Breast epithelium (tissue), 4 donors: ENCODE results near the gene FCF1. TPM values are rescaled to one million over a fixed set of nuclear protein-coding genes. Genes with fewer than 3 reads are reported as not detected.
A peak's percentile ranks its signal among the peaks of the same experiment; 100 is the strongest.

ENCODE experiments used
- DNase-seq, 2 donors: peaks; one replicate each; pipeline ENCODE4 v3.0.0-alpha.2; 2019; ENCODE audit warnings: low spot score in 2 of 2
- H3K27ac ChIP-seq, 2 donors: fragments of 200-600 bp; sonication (generic) in 1 of 2; one replicate each; pipeline ENCODE4 v1.5.1; 2016 to 2019; ENCODE audit warnings: mild to moderate bottlenecking in 1 of 2
- H3K27me3 ChIP-seq, 2 donors: fragments of 200-600 bp; sonication (generic) in 1 of 2; one replicate each; pipeline versions ENCODE4 v1.5.1 to v1.6.0; 2017 to 2019; ENCODE audit warnings: control low read depth in 1 of 2, mild to moderate bottlenecking in 1 of 2
- H3K36me3 ChIP-seq: fragments of 200-600 bp; one replicate; pipeline ENCODE4 v1.5.1; 2019
- H3K4me1 ChIP-seq, 2 donors: fragments of 200-600 bp; sonication (generic); one replicate each; pipeline ENCODE4 v1.5.1; 2016 to 2019; ENCODE audit warnings: control low read depth in 1 of 2
- H3K4me3 ChIP-seq, 3 donors: fragments of 200-600 bp; sonication (generic); 1 replicate in 2 of 3; 2 replicates in 1 of 3; pipeline ENCODE4 v1.5.1; 2016 to 2019; ENCODE audit warnings: mild to moderate bottlenecking in 3 of 3, moderate library complexity in 2 of 3
- H3K9me3 ChIP-seq, 2 donors: fragments of 200-600 bp; sonication (generic) in 1 of 2; one replicate each; pipeline ENCODE4 v1.5.1; 2016 to 2019; ENCODE audit warnings: control low read depth in 1 of 2
- CTCF ChIP-seq, 3 donors: fragments of 450-650 bp; IDR thresholded peaks; one replicate each; pipeline ENCODE4 v1.5.1; 2016 to 2017; ENCODE audit warnings: antibody characterized with exemption in 3 of 3, mild to moderate bottlenecking in 3 of 3, moderate library complexity in 3 of 3
- POLR2A ChIP-seq: fragments of 450-650 bp; IDR thresholded peaks from one replicate; pipeline ENCODE4 v1.6.1; 2016; ENCODE audit warnings: antibody characterized with exemption, mild to moderate bottlenecking, moderate library complexity
- POLR2AphosphoS5 ChIP-seq, 3 donors: sonication (generic); formaldehyde crosslinking; IDR thresholded peaks; one replicate each; pipeline ENCODE4 v1.6.1; 2017; ENCODE audit warnings: antibody characterized with exemption in 3 of 3
- intact Hi-C: fragments of 100-400 bp; cut with DNase I; formaldehyde crosslinking; loops from one replicate; pipeline ENCODE4 v1.15.1; 2023; ENCODE audit warnings: low total_unique reads
- total RNA-seq, 3 donors: library from RNA; depleted of rRNA; stranded (reverse); fragments of >200 nt; gene quantifications; one replicate each; pipeline ENCODE4 v1.1.0, GENCODE V29; 2016

The FCF1 gene, protein sequence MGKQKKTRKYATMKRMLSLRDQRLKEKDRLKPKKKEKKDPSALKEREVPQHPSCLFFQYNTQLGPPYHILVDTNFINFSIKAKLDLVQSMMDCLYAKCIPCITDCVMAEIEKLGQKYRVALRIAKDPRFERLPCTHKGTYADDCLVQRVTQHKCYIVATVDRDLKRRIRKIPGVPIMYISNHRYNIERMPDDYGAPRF
- 10 to 100 TPM; 29.4 to 34.6 (median 33.8) TPM for total RNA-seq

DNA sequence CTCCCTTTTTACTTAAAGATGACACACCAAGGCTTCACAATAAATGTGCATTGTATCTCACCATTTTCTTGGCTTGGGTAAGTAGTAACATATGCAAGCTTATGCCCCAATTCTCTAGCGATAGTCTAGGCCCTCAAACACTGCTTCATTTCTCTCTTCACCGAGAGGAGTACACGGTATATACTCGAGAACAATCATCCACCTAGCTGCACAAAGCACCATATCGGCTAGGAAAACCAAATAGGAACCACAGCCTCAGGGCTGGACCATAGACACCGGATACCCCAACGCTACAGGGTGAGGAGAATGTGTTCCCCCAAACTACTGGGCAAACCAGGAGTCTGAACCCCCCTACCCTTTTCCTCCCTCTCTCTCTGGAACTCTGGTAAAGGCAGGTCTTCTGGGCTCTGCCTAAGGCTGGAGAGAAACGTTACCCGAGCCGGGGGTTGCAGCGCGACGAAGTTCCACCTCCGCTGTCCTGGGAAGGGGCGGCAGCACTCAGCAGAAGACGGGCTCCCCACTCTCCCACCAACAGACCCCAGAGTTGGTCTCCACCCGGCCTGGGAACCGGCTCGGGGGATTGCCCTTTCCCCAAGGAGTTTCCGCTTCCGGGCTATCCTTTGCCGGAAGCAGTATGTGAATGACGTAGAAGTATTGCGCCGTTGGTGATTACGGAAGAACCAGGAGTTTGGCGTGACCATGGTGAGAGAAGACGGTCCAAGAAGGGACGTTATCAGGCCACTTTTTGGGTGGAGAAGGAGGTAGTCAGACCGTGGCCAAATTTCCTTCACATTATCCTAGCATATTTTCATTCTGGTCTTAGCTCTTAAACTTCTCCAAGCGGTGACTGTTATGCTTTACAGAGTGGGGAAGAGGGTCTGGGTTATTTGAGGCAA, at the start of gene FCF1, which contains the start of gene AREL1:
Gene FCF1 (plus strand): TSS at position 646 of the 896 bp plus-strand sequence. CDS start 54 bp downstream, at position 700.
Gene AREL1 (minus strand): TSS at position 582 of the 896 bp plus-strand sequence. CDS start 27,465 bp downstream, outside the sequence.
- intact Hi-C loops = no loop called here
- peaks cover 7% of the 10 kb centered on the region in 2 donors for H3K4me1 ChIP-seq

DNA sequence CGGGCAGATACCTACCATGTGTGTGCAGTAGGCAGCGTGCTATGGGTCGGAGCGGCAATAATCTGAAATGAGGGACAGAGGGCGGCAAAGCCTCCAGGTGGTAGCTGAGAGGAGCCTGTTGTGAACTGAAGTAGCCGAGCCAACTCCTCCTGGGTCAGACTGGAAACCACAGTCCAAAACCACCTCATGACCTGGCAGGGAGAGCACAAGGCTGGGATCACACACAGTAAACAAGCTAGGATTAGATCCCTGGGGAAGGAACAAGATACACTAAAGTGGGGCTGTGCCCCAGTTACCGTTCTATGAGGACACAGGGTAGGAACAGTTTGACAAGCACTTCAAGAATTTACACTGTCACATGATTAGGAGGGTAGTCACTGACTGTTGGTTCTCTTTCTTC, 49.1 kb upstream of the FCF1 start:
- Histone ChIP-seq H3K27me3 (no peaks in the 10 kb centered on the region), H3K9me3 (no peaks in the 10 kb centered on the region), H3K4me1 (no peaks in the 10 kb centered on the region), H3K36me3 (no peaks in the 10 kb centered on the region), H3K4me3 (no peak overlapping the region), H3K27ac (peak overlapping the region; percentile 53 to 80)
- intact Hi-C loops = loop anchor here (5.0 kb wide), 1 partner anchor 762 kb away; no protein-coding TSS in a partner anchor
- TF ChIP-seq POLR2A (no peak), CTCF (IDR thresholded peaks at IDR 0.05) (no peak), POLR2AphosphoS5 (IDR thresholded peaks at IDR 0.05) (no peak)
- DNase-seq = no peak

More for the DNA sequence above, at the start of gene FCF1, which contains the start of gene AREL1:
- peak within 1 kb of the TSS; percentile 70 to 87 (median 81) for H3K4me3 ChIP-seq
- no peaks in the 10 kb centered on the region for H3K27me3 ChIP-seq
- no peaks in the 10 kb centered on the region for H3K9me3 ChIP-seq
- TF ChIP-seq POLR2A (no peak), CTCF (IDR thresholded peaks at IDR 0.05) (peak in 1 of 3 donors; percentile 8), POLR2AphosphoS5 (IDR thresholded peaks at IDR 0.05) (peak; percentile 91 to 97 (median 96))
- peak within 1 kb of the TSS; percentile 92 to 93 for H3K27ac ChIP-seq
- peak; percentile 65 to 76 for DNase-seq
- H3K36me3 ChIP-seq = peaks cover 5% of the 10 kb centered on the region

- TF ChIP-seq CTCF (IDR thresholded peaks at IDR 0.05) (no peak), POLR2A (no peak), POLR2AphosphoS5 (IDR thresholded peaks at IDR 0.05) (no peak)
- Histone ChIP-seq H3K4me3 (no peak overlapping the region), H3K36me3 (no peaks in the 10 kb centered on the region), H3K4me1 (no peaks in the 10 kb centered on the region), H3K9me3 (no peaks in the 10 kb centered on the region), H3K27ac (peak overlapping the region in 1 of 2 donors; percentile 10), H3K27me3 (no peaks in the 10 kb centered on the region)
- intact Hi-C loops = loop anchor here (5.0 kb wide), 1 partner anchor 762 kb away; no protein-coding TSS in a partner anchor
- no peak for DNase-seq
Observed at GRCh38 chr14:74664717-74665116, 48.2 kb upstream of the FCF1 start.

DNA sequence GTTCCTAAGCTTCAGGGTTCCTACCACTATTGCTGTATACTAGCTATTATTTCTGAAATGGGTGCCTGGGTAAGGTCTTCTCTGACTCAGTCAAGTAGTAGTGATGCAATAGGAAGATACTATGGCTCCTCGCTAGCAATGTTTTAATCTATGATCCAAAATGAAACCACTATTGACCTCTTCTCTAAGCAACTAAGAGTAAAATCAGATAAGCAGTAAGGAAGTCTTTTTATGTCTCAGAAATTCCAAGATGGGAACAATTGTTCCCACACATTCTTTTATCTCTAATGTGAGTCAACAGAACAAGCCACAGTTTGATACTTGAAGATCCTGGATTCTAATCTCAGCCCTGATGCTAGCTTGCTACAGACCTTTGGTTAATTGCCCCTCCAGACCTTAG, 45.2 kb upstream of the FCF1 start:
- Histone ChIP-seq H3K4me1 (no peaks in the 10 kb centered on the region), H3K27me3 (no peaks in the 10 kb centered on the region), H3K36me3 (no peaks in the 10 kb centered on the region), H3K27ac (no peak overlapping the region), H3K9me3 (no peaks in the 10 kb centered on the region), H3K4me3 (no peak overlapping the region)
- intact Hi-C loops = no loop called here
- no peak for DNase-seq
- TF ChIP-seq CTCF (IDR thresholded peaks at IDR 0.05) = no peak
- no peak for TF ChIP-seq POLR2AphosphoS5 (IDR thresholded peaks at IDR 0.05)
- no peak for TF ChIP-seq POLR2A
